Spleen (tissue), 11 donors: ENCODE data around the gene SNX9. TPM values are rescaled to one million over a fixed set of nuclear protein-coding genes. Genes with fewer than 3 reads are reported as not detected.

Experiments
- DNase-seq: peaks from one replicate; pipeline ENCODE4 v3.0.0-alpha.2; 2020
- H3K27ac ChIP-seq, 8 donors: fragments of 200-600 bp; sonication (generic) in 7 of 8; 1 replicate in 4 of 8; 2 replicates in 4 of 8; pipeline versions ENCODE4 v1.5.0 to v1.8.0; 2016 to 2021; ENCODE audit warnings: inconsistent platforms in 4 of 8, mild to moderate bottlenecking in 4 of 8, moderate library complexity in 1 of 8
- H3K27me3 ChIP-seq, 7 donors: fragments of 200-600 bp; sonication (generic) in 6 of 7; replicated peaks in 1 of 7; 1 replicate in 4 of 7; 2 replicates in 3 of 7; pipeline versions ENCODE4 v1.5.0 to v1.8.0; 2016 to 2021; ENCODE audit warnings: inconsistent platforms in 3 of 7, mild to moderate bottlenecking in 1 of 7
- H3K36me3 ChIP-seq, 6 donors: fragments of 200-600 bp; sonication (generic) in 5 of 6; 1 replicate in 4 of 6; 2 replicates in 2 of 6; pipeline versions ENCODE4 v1.5.0 to v1.8.0; 2016 to 2021; ENCODE audit warnings: inconsistent platforms in 2 of 6
- H3K4me1 ChIP-seq, 6 donors: fragments of 200-600 bp; sonication (generic) in 5 of 6; 1 replicate in 3 of 6; 2 replicates in 3 of 6; pipeline versions ENCODE4 v1.5.0 to v1.8.0; 2016 to 2021; ENCODE audit warnings: inconsistent platforms in 3 of 6
- H3K4me3 ChIP-seq, 8 donors: fragments of 200-600 bp; sonication (generic) in 7 of 8; 1 replicate in 4 of 8; 2 replicates in 4 of 8; pipeline versions ENCODE4 v1.5.0 to v1.8.0; 2016 to 2021; ENCODE audit warnings: inconsistent platforms in 4 of 8, mild to moderate bottlenecking in 4 of 8, moderate library complexity in 2 of 8
- H3K9me3 ChIP-seq, 8 donors: fragments of 200-600 bp; sonication (generic) in 7 of 8; 1 replicate in 4 of 8; 2 replicates in 4 of 8; pipeline versions ENCODE4 v1.5.0 to v1.8.0; 2016 to 2021; ENCODE audit warnings: inconsistent platforms in 4 of 8
- POLR2A ChIP-seq, 3 donors: fragments of 450-650 bp; IDR thresholded peaks; one replicate each; pipeline ENCODE4 v1.5.1; 2017; ENCODE audit warnings: antibody characterized with exemption in 3 of 3, mild to moderate bottlenecking in 1 of 3
- POLR2AphosphoS5 ChIP-seq, 3 donors: sonication (generic); formaldehyde crosslinking; IDR thresholded peaks; one replicate each; pipeline ENCODE4 v1.5.1; 2017; ENCODE audit warnings: antibody characterized with exemption in 3 of 3
- whole genome bisulfite sequencing, 5 donors: extraction: QIAGEN DNeasy Blood & Tissue Kit in 3 of 5; methylation state at CpG; one replicate each; pipeline versions ENCODE4 v1.1.5 to v1.1.7; 2013 to 2018; 5-methylcytosine and 5-hydroxymethylcytosine counted together
- intact Hi-C: fragments of 100-400 bp; cut with DNase I; formaldehyde crosslinking; loops from one replicate; pipeline ENCODE4 v1.15.0; 2023; ENCODE audit warnings: low total_unique reads
- polyA plus RNA-seq, 3 donors: library from polyadenylated mRNA; stranded (reverse); fragments of 200-250 nt; gene quantifications; one replicate each; pipeline ENCODE4 v1.2.1, GENCODE V29; 2013
- total RNA-seq, 7 donors: library from RNA; depleted of rRNA in 3 of 7; stranded (reverse); fragments of >200 nt in 3 of 7; fragmentation: NEBNext Ultra II Directional in 4 of 7; extraction: Animal tissue kit (Norgen Biotek cat#: 25700) in 4 of 7; gene quantifications; one replicate each; pipeline versions ENCODE4 v1.1.0 to v1.2.1, GENCODE V29; 2016 to 2021
- TF ChIP-seq, protein P1 (sequence below), 11 experiments: fragments of 200-600 bp in 7 of 11; fragments of 450-650 bp in 4 of 11; sonication (generic) in 4 of 11; IDR thresholded peaks in 8 of 11; conservative IDR thresholded peaks in 3 of 11; 1 replicate in 7 of 11; 2 replicates in 4 of 11; pipeline versions ENCODE4 v1.4.0 to v1.8.0; 2016 to 2021; ENCODE audit warnings: antibody characterized with exemption in 11 of 11, inconsistent platforms in 4 of 11, mild to moderate bottlenecking in 1 of 11
- donor health status: healthy with polysubstance abuse.
- donor health status: DM: no; HTN: no; CAD: no; lungs with moderate emphysema.
- donor health status: DM: no; HTN: no; CAD: no.
- donor health status: Bipolar disorder and iron deficiency.
- donor health status: healthy.
- donor health status: DM: no; HTN: no; CAD: no.
- donor health status: DM: yes; HTN: yes; CAD: no.

SNX9 gene
- total and polyA plus RNA-seq, 10 donors: 18.9 to 42.5 (median 31.8) TPM

DNA sequence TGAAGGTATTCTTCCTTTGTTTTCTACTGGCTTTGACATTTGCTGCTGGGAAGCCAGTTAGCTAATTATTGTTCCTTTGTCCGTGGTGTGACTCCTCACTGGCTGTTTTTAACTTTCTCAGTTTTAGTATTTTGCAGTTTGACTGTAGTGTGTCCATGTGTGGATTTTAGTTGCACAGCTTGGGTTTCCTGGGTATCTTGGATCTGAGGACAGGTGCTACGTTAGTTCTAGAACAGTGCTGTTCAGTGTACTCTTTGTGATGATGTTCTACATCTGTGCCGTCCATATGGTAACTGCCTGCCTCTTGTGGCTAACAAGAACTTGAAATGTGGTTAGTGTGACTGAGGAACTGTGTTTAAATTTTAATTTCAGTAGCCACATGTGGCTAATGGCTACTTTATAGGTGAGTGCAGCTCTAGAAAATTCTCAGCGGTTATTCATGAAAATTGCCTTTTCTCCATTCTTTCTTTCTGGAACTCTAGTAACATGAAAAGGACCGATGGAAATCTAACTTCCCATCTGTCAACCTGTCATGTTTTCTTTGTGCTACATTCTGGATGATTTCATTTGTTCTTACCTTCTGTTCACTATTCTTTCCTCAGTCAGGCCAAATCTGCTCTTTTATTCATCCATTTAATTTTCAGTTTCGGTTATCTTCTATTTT, 7.4 kb downstream of the SNX9 start:
- H3K36me3 ChIP-seq: peaks cover 0 to 5% (median 0%) of the 10 kb centered on the region in 6 donors
- TF ChIP-seq POLR2AphosphoS5 (IDR thresholded peaks at IDR 0.05): no peak
- TF ChIP-seq, protein P1, sequence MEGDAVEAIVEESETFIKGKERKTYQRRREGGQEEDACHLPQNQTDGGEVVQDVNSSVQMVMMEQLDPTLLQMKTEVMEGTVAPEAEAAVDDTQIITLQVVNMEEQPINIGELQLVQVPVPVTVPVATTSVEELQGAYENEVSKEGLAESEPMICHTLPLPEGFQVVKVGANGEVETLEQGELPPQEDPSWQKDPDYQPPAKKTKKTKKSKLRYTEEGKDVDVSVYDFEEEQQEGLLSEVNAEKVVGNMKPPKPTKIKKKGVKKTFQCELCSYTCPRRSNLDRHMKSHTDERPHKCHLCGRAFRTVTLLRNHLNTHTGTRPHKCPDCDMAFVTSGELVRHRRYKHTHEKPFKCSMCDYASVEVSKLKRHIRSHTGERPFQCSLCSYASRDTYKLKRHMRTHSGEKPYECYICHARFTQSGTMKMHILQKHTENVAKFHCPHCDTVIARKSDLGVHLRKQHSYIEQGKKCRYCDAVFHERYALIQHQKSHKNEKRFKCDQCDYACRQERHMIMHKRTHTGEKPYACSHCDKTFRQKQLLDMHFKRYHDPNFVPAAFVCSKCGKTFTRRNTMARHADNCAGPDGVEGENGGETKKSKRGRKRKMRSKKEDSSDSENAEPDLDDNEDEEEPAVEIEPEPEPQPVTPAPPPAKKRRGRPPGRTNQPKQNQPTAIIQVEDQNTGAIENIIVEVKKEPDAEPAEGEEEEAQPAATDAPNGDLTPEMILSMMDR (IDR thresholded peaks at IDR 0.05 in 8 of 11, conservative IDR thresholded peaks at IDR 0.05 in 3 of 11): no peak
- no peak for TF ChIP-seq POLR2A (IDR thresholded peaks at IDR 0.05)
- peaks cover 16 to 81% (median 31%) of the 10 kb centered on the region in 6 donors for H3K4me1 ChIP-seq
- intact Hi-C loops: no loop called here
- H3K9me3 ChIP-seq: peaks cover 0 to 8% (median 0%) of the 10 kb centered on the region in 8 donors
- H3K27me3 ChIP-seq: no peaks in the 10 kb centered on the region
- DNase-seq: no peak
- H3K4me3 ChIP-seq: no peak overlapping the region
- peak overlapping the region in 1 of 8 donors; percentile 2 for H3K27ac ChIP-seq
- 59 to 70% (median 65%) methylated on average over 6 of the region's 6 CpGs for WGBS, 5 donors

- WGBS, 5 donors: 82 to 94% (median 85%) methylated on average over 2 of the region's 2 CpGs
- Histone ChIP-seq H3K27ac (no peak overlapping the region), H3K36me3 (peaks cover 0 to 5% (median 0%) of the 10 kb centered on the region in 6 donors), H3K4me1 (peaks cover 16 to 76% (median 28%) of the 10 kb centered on the region in 6 donors), H3K4me3 (no peak overlapping the region), H3K9me3 (peaks cover 0 to 8% (median 0%) of the 10 kb centered on the region in 8 donors), H3K27me3 (no peaks in the 10 kb centered on the region)
- TF ChIP-seq POLR2AphosphoS5 (IDR thresholded peaks at IDR 0.05) (no peak), POLR2A (IDR thresholded peaks at IDR 0.05) (no peak)
- TF ChIP-seq, protein P1 (IDR thresholded peaks at IDR 0.05 in 8 of 11, conservative IDR thresholded peaks at IDR 0.05 in 3 of 11): no peak
- intact Hi-C loops: no loop called here
- no peak for DNase-seq
These were observed 7.9 kb downstream of the SNX9 start for GRCh38 chr6:157831018-157831369.

- Histone ChIP-seq H3K27ac (peak overlapping the region in 1 of 8 donors; percentile 8), H3K9me3 (peaks cover 0 to 8% (median 0%) of the 10 kb centered on the region in 8 donors), H3K27me3 (no peaks in the 10 kb centered on the region), H3K4me3 (no peak overlapping the region), H3K4me1 (peaks cover 16 to 74% (median 28%) of the 10 kb centered on the region in 6 donors), H3K36me3 (peaks cover 0 to 5% (median 0%) of the 10 kb centered on the region in 6 donors)
- intact Hi-C loops: no loop called here
- DNase-seq: no peak
- 53 to 60% (median 55%) methylated on average over 3 of the region's 3 CpGs for WGBS, 5 donors
- TF ChIP-seq POLR2AphosphoS5 (IDR thresholded peaks at IDR 0.05): peak in 1 of 3 donors; percentile 12
- TF ChIP-seq POLR2A (IDR thresholded peaks at IDR 0.05): no peak
- TF ChIP-seq, protein P1 (IDR thresholded peaks at IDR 0.05 in 8 of 11, conservative IDR thresholded peaks at IDR 0.05 in 3 of 11): no peak
These were observed 8.6 kb downstream of the SNX9 start for GRCh38 chr6:157831424-157832249.
